Limb (tissue), 2 donors: ENCODE results near the gene TRAF3IP3.

Experiments used
- DNase-seq, 2 donors: peaks; one replicate each; pipeline ENCODE4 v3.0.0-alpha.2; 2016; ENCODE audit errors: extremely low spot score in 2 of 2

Gene TRAF3IP3

GRCh38 chr1:209797978-209798639 is 42.3 kb downstream of the TRAF3IP3 start:
- no peak for DNase-seq

GRCh38 chr1:209800984-209801834 is 45.4 kb downstream of the TRAF3IP3 start:
- peak in 1 of 2 donors; percentile 38 for DNase-seq

GRCh38 chr1:209802117-209802779 is 46.4 kb downstream of the TRAF3IP3 start:
- no peak for DNase-seq

GRCh38 chr1:209802780-209803152 is 46.9 kb downstream of the TRAF3IP3 start:
- no peak for DNase-seq

- no peak for DNase-seq
Observed at GRCh38 chr1:209803568-209803967, 47.7 kb downstream of the TRAF3IP3 start.

GRCh38 chr1:209805341-209805781 is 49.5 kb downstream of the TRAF3IP3 start:
- DNase-seq, result no peak

GRCh38 chr1:209805875-209806760 is 50.3 kb downstream of the TRAF3IP3 start, which contains the start of gene IRF6:
IRF6 (minus strand) TSS chr1:209806142; CDS start chr1:209801413, 4,729 bp downstream.
- DNase-seq, result peak; percentile 34 to 83

- DNase-seq, result no peak
Observed at GRCh38 chr1:209807509-209807908, 51.7 kb downstream of the TRAF3IP3 start.

GRCh38 chr1:209808059-209808581 is 52.3 kb downstream of the TRAF3IP3 start:
- no peak for DNase-seq

- no peak for DNase-seq
Observed at GRCh38 chr1:209809611-209810010, 53.8 kb downstream of the TRAF3IP3 start.

GRCh38 chr1:209810783-209811182 is 54.9 kb downstream of the TRAF3IP3 start:
- DNase-seq, result no peak

- no peak for DNase-seq
Observed at GRCh38 chr1:209813902-209814301, 58.0 kb downstream of the TRAF3IP3 start.

- no peak for DNase-seq
Observed at GRCh38 chr1:209815490-209815889, 59.6 kb downstream of the TRAF3IP3 start.

- no peak for DNase-seq
Observed at GRCh38 chr1:209815931-209816341, 60.1 kb downstream of the TRAF3IP3 start.

GRCh38 chr1:209816923-209817322 is 61.1 kb downstream of the TRAF3IP3 start:
- DNase-seq, result no peak

GRCh38 chr1:209817691-209818090 is 61.8 kb downstream of the TRAF3IP3 start:
- DNase-seq, result no peak

GRCh38 chr1:209819058-209819457 is 63.2 kb downstream of the TRAF3IP3 start:
- DNase-seq, result no peak

GRCh38 chr1:209820986-209821385 is 65.1 kb downstream of the TRAF3IP3 start:
- DNase-seq, result no peak

GRCh38 chr1:209822706-209823105 is 66.9 kb downstream of the TRAF3IP3 start:
- no peak for DNase-seq

GRCh38 chr1:209823143-209824041 is 67.5 kb downstream of the TRAF3IP3 start:
- DNase-seq, result peak in 1 of 2 donors; percentile 76
